K562 (cell line): ENCODE results near the gene SELENOF. TPM values are rescaled to one million over a fixed set of nuclear protein-coding genes. Genes with fewer than 3 reads are reported as not detected.
A peak's percentile ranks its signal among the peaks of the same experiment; 100 is the strongest.

ENCODE experiments used
- ATAC-seq: fragments of 200-7000 bp; cut with Tn5 transposase; 3 replicates; pipeline ENCODE4 v1.9.1; 2020; ENCODE audit warnings: moderate library complexity
- BruUV-seq: library from RNA; stranded (reverse); fragments of 400-500 nt; replicated peaks from 2 replicates; lab custom pipeline; 2021; lab: Mats Ljungman, UMichigan
- CTCF ChIA-PET: fragments of 300-600 bp; formaldehyde crosslinking; extraction: SDS; loops from one replicate; lab custom pipeline; 2021; ENCODE audit warnings: low intra/inter-chr PET ratio; lab: Yijun Ruan, JAX
- POLR2A ChIA-PET: fragments of 300-600, 350-650 bp; sonication (Branson Sonifier 250); formaldehyde crosslinking; extraction: SDS; loops from one replicate; lab custom pipeline; 2021; ENCODE audit warnings: antibody characterized with exemption, inconsistent platforms; lab: Yijun Ruan, JAX
- DNase-seq, 4 experiments: peaks; one replicate each; pipeline versions ENCODE4 v3.0.0 to v3.0.0-alpha.2; 2011 to 2018; ENCODE audit warnings: low spot score in 3 of 4, mixed read lengths in 3 of 4; ENCODE audit errors: extremely low read depth in 1 of 4
- FAIRE-seq: peaks from 2 replicates; lab custom pipeline; 2011; peaks lifted over from hg19 to GRCh38; lab: Jason Lieb, UNC
- H2AFZ ChIP-seq: 2 replicates; pipeline ENCODE4 v1.6.0; 2011; ENCODE audit warnings: low read depth, low read length, control low read depth, inconsistent platforms
- H3K27ac ChIP-seq: fragments of 200-600 bp; 3 replicates; pipeline ENCODE4 v1.8.0; 2011; ENCODE audit warnings: low read depth, mild to moderate bottlenecking, control low read depth, inconsistent platforms, low read length, moderate library complexity, mixed read lengths; ENCODE audit errors: extremely low read depth
- H3K27me3 ChIP-seq, 2 experiments: fragments of 300-600 bp in 1 of 2; 2 replicates in 1 of 2; 3 replicates in 1 of 2; pipeline versions ENCODE4 v1.6.0 to v1.8.0; 2011; ENCODE audit warnings: inconsistent platforms in 2 of 2, low read length in 2 of 2, mild to moderate bottlenecking in 1 of 2, mixed read lengths in 1 of 2, moderate library complexity in 1 of 2; ENCODE audit not compliant: control insufficient read depth in 2 of 2, insufficient read depth in 2 of 2
- H3K36me3 ChIP-seq: fragments of 300-600 bp; 3 replicates; pipeline ENCODE4 v1.8.0; 2011; ENCODE audit warnings: mild to moderate bottlenecking, low read length, inconsistent platforms; ENCODE audit not compliant: control insufficient read depth, insufficient read depth
- H3K4me1 ChIP-seq, 2 experiments: fragments of 200-600 bp in 1 of 2; replicated peaks in 1 of 2; 2 replicates in 1 of 2; 3 replicates in 1 of 2; pipeline versions ENCODE4 v1.5.1 to v1.8.0; 2011; ENCODE audit warnings: inconsistent platforms in 2 of 2, low read length in 2 of 2, mild to moderate bottlenecking in 1 of 2, mixed read lengths in 1 of 2, moderate library complexity in 1 of 2; ENCODE audit not compliant: control insufficient read depth in 2 of 2, insufficient read depth in 2 of 2
- H3K4me2 ChIP-seq: 2 replicates; pipeline ENCODE4 v1.6.1; 2011; ENCODE audit warnings: low read length, control low read depth, inconsistent platforms, mixed read lengths; ENCODE audit not compliant: insufficient read depth
- H3K4me3 ChIP-seq: fragments of 200-600 bp; sonication (generic), shearing (Covaris generic); 2 replicates; pipeline ENCODE4 v1.5.1; 2016; ENCODE audit warnings: control low read depth, inconsistent platforms
- H3K79me2 ChIP-seq: fragments of 200-600 bp; 3 replicates; pipeline ENCODE4 v1.8.0; 2011; ENCODE audit warnings: low read length, inconsistent platforms; ENCODE audit not compliant: control insufficient read depth, insufficient read depth
- H3K9ac ChIP-seq, 2 experiments: 2 replicates each; pipeline versions ENCODE4 v1.6.0 to v1.6.1; 2011; ENCODE audit warnings: low read depth in 2 of 2, low read length in 2 of 2, control low read depth in 1 of 2, inconsistent platforms in 1 of 2, mild to moderate bottlenecking in 1 of 2, mixed read lengths in 1 of 2; ENCODE audit not compliant: insufficient read depth in 1 of 2
- H3K9me1 ChIP-seq: one replicate; pipeline ENCODE4 v1.6.0; 2011; ENCODE audit warnings: inconsistent platforms, mild to moderate bottlenecking, low read length, moderate library complexity; ENCODE audit not compliant: control insufficient read depth, insufficient read depth
- H3K9me3 ChIP-seq: replicated peaks from 2 replicates; pipeline ENCODE4 v1.5.1; 2011; ENCODE audit warnings: low read depth, low read length, inconsistent platforms; ENCODE audit not compliant: control insufficient read depth, insufficient read depth
- H4K20me1 ChIP-seq: replicated peaks from 2 replicates; pipeline ENCODE4 v1.6.1; 2011; ENCODE audit warnings: low read length, inconsistent platforms, mixed read lengths; ENCODE audit not compliant: control insufficient read depth, insufficient read depth
- ADNP ChIP-seq: fragments of 200-800 bp; sonication (Bioruptor generic); IDR thresholded peaks from 2 replicates; pipeline ENCODE4 v1.6.1; 2016; ENCODE audit warnings: missing genetic modification characterization, missing compliant biosample characterization
- BHLHE40 ChIP-seq: IDR thresholded peaks from 2 replicates; pipeline ENCODE4 v1.6.1; 2011; ENCODE audit warnings: low read length, improper control_type of control experiment
- C11orf30 ChIP-seq: fragments of 450-650 bp; IDR thresholded peaks from 2 replicates; pipeline ENCODE4 v1.6.1; 2016; ENCODE audit warnings: low read depth, mild to moderate bottlenecking
- CAMTA2 ChIP-seq: fragments of 250-450 bp; sonication (Bioruptor Pico); conservative IDR thresholded peaks from 2 replicates; pipeline ENCODE4 v1.5.1; 2022
- CBFA2T3 ChIP-seq: fragments of 450-650 bp; IDR thresholded peaks from 2 replicates; pipeline ENCODE4 v1.6.1; 2017
- CSDE1 ChIP-seq, 2 experiments: fragments of 450-650 bp; IDR thresholded peaks; 2 replicates each; pipeline ENCODE4 v1.6.1; 2016; ENCODE audit warnings: mild to moderate bottlenecking in 1 of 2
- DIDO1 ChIP-seq: fragments of 450-650 bp; IDR thresholded peaks from 2 replicates; pipeline ENCODE4 v1.6.1; 2016; ENCODE audit warnings: low read depth, missing biosample characterization, missing genetic modification characterization
- E2F3 ChIP-seq: fragments of 250-450 bp; sonication (Bioruptor Pico); IDR thresholded peaks from 2 replicates; pipeline ENCODE4 v1.4.0; 2020; ENCODE audit warnings: mild to moderate bottlenecking
- FOXJ2 ChIP-seq: fragments of 200-800 bp; sonication (Bioruptor generic); IDR thresholded peaks from 2 replicates; pipeline ENCODE4 v1.6.1; 2016; ENCODE audit warnings: missing genetic modification characterization, missing compliant biosample characterization
- FOXK1 ChIP-seq: sonication (generic); formaldehyde crosslinking; IDR thresholded peaks from 2 replicates; pipeline ENCODE4 v1.8.0; 2022; ENCODE audit warnings: missing genetic modification reagents, mild to moderate bottlenecking, borderline replicate concordance
- LARP7 ChIP-seq: fragments of 450-650 bp; IDR thresholded peaks from 2 replicates; pipeline ENCODE4 v1.6.1; 2016
- MAFK ChIP-seq: IDR thresholded peaks from 2 replicates; pipeline ENCODE4 v1.6.1; 2011; ENCODE audit warnings: low read length, improper control_type of control experiment
- MBD2 ChIP-seq: sonication (generic); IDR thresholded peaks from 2 replicates; pipeline ENCODE4 v1.6.1; 2016; ENCODE audit warnings: low read depth, borderline replicate concordance
- MEF2A ChIP-seq: IDR thresholded peaks from 2 replicates; pipeline ENCODE4 v1.6.1; 2011; ENCODE audit warnings: low read depth, mild to moderate bottlenecking, low read length, moderate library complexity; ENCODE audit not compliant: control insufficient read depth
- NFATC3 ChIP-seq: fragments of 450-650 bp; IDR thresholded peaks from 2 replicates; pipeline ENCODE4 v1.6.1; 2017; ENCODE audit warnings: mild to moderate bottlenecking
- XRCC5 ChIP-seq: fragments of 200-400 bp; formaldehyde crosslinking; IDR thresholded peaks from 2 replicates; pipeline ENCODE4 v1.6.1; 2017; ENCODE audit warnings: low read depth, mild to moderate bottlenecking, low read length
- ZC3H11A ChIP-seq: IDR thresholded peaks from 2 replicates; pipeline ENCODE4 v1.6.1; 2012; ENCODE audit warnings: low read depth, low read length, improper control_type of control experiment
- ZFX ChIP-seq: sonication (generic); formaldehyde crosslinking; IDR thresholded peaks from 2 replicates; pipeline ENCODE4 v1.8.0; 2022; ENCODE audit warnings: mild to moderate bottlenecking, missing genetic modification reagents, moderate library complexity
- ZNF146 ChIP-seq: IDR thresholded peaks from one replicate; pipeline ENCODE4 v1.6.1; 2018; ENCODE audit warnings: missing compliant biosample characterization; ENCODE audit not compliant: unreplicated experiment
- ZNF778 ChIP-seq: fragments of 450-650 bp; formaldehyde crosslinking; IDR thresholded peaks from 2 replicates; pipeline ENCODE4 v1.4.0; 2020; ENCODE audit warnings: mild to moderate bottlenecking, moderate library complexity
- WGBS: fragments of 100-300 bp; shearing (Covaris generic); methylation state at CpG from one replicate; pipeline ENCODE4 v1.1.6; 2016; ENCODE audit warnings: low coverage, mixed read lengths; ENCODE audit not compliant: insufficient coverage; ENCODE audit errors: missing lambda C conversion rate; 5-methylcytosine and 5-hydroxymethylcytosine counted together
- in situ Hi-C: fragments of 300-500 bp; cut with MboI; formaldehyde crosslinking; loops from 4 replicates; pipeline ENCODE4 v1.15.0; 2018; ENCODE audit warnings: inconsistent platforms, mixed read lengths
- intact Hi-C: fragments of 100-400 bp; cut with micrococcal nuclease; formaldehyde crosslinking; loops from 2 replicates; pipeline ENCODE4 v1.14.2; 2022
- polyA plus RNA-seq, 8 experiments: library from polyadenylated mRNA; depleted of rRNA in 4 of 8; stranded (reverse) in 5 of 8; unstranded in 3 of 8; fragments of >200 nt; fragmentation: Nextera tagmentation in 2 of 8; fragmentation: Illumina TruSeq in 1 of 8; extraction: Ambion mirVana in 2 of 8; extraction: Trizol in 1 of 8; gene quantifications; 2 replicates each; pipeline versions ENCODE4 v1.2.1 to v1.2.3, GENCODE V29; 2011 to 2014; ENCODE audit warnings: inconsistent platforms in 1 of 8, missing spikeins in 1 of 8
- total RNA-seq, 7 experiments: library from RNA; depleted of rRNA in 6 of 7; stranded (reverse); fragments of >200 nt in 6 of 7; fragmentation: Illumina TruSeq in 2 of 7; extraction: Trizol in 2 of 7; gene quantifications; 2 replicates each; pipeline versions ENCODE4 v1.2.1 to v1.2.3, GENCODE V29; 2011 to 2021; ENCODE audit warnings: low replicate concordance in 1 of 7
- TF ChIP-seq, protein P1 (sequence below), 3 experiments: fragments of 200-800 bp in 1 of 3; fragments of 250-450 bp in 1 of 3; fragments of 450-650 bp in 1 of 3; sonication (Bioruptor Pico) in 1 of 3; sonication (Bioruptor generic) in 1 of 3; formaldehyde crosslinking in 1 of 3; IDR thresholded peaks; 2 replicates each; pipeline versions ENCODE4 v1.6.1 to v1.8.0; 2016 to 2022; ENCODE audit warnings: mild to moderate bottlenecking in 2 of 3, missing genetic modification characterization in 2 of 3, missing compliant biosample characterization in 1 of 3, moderate library complexity in 1 of 3
- TF ChIP-seq, protein P2 (sequence below): fragments of 450-650 bp; IDR thresholded peaks from 2 replicates; pipeline ENCODE4 v1.6.1; 2018; ENCODE audit warnings: mild to moderate bottlenecking, low read depth; ENCODE audit not compliant: partially characterized antibody

The SELENOF gene
- total and polyA plus RNA-seq, 9 of the 15 experiments (the other 6 are each of a cell fraction or from before 2014, with no cell fraction given): 115 to 394 (median 215) TPM

- CTCF ChIA-PET: no interaction called here
- FAIRE-seq (no peak), DNase-seq (no peak), ATAC-seq (no peak)
- no peak overlapping the region for H3K4me2 ChIP-seq
- H4K20me1 ChIP-seq: no peaks in the 10 kb centered on the region; the same call in 1 of the 2 replicates
- H3K27me3 ChIP-seq: no peaks in the 10 kb centered on the region
- no TSS peak for BruUV-seq
- no peak overlapping the region for H3K27ac ChIP-seq
- no peaks in the 10 kb centered on the region; a peak in 2 of 5 replicates for H3K4me1 ChIP-seq
- H3K4me3 ChIP-seq: no peak overlapping the region
- no peaks in the 10 kb centered on the region for H3K9me1 ChIP-seq
- POLR2A ChIA-PET: interaction anchor here (5.2 kb wide), 1 partner anchor 8 kb away, joined by 34 read pairs; the partner anchor contains the start of genes HS2ST1 and SELENOF
- H3K79me2 ChIP-seq: peaks cover 97% of the 10 kb centered on the region
- 80% methylated on average over 1 of the region's 1 CpG for WGBS
- H3K9me3 ChIP-seq: peaks cover 2% of the 10 kb centered on the region
- intact Hi-C loops (no loop called here), in situ Hi-C loops (no loop called here)
- no peak overlapping the region for H3K9ac ChIP-seq
- no peak overlapping the region for H2AFZ ChIP-seq
- peaks cover 85% of the 10 kb centered on the region for H3K36me3 ChIP-seq
- TF ChIP-seq ZNF778: no peak
- no peak for TF ChIP-seq NFATC3
- TF ChIP-seq ZNF146: no peak
- no peak for TF ChIP-seq XRCC5
- TF ChIP-seq ADNP (tag): no peak
- TF ChIP-seq MBD2: no peak
- TF ChIP-seq ZC3H11A: no peak
- TF ChIP-seq MEF2A: no peak
- TF ChIP-seq MAFK: peak; percentile 24; the same call in 1 of the 2 replicates
- no peak for TF ChIP-seq FOXK1 (CRISPR knock-in tag)
- TF ChIP-seq, protein P1, sequence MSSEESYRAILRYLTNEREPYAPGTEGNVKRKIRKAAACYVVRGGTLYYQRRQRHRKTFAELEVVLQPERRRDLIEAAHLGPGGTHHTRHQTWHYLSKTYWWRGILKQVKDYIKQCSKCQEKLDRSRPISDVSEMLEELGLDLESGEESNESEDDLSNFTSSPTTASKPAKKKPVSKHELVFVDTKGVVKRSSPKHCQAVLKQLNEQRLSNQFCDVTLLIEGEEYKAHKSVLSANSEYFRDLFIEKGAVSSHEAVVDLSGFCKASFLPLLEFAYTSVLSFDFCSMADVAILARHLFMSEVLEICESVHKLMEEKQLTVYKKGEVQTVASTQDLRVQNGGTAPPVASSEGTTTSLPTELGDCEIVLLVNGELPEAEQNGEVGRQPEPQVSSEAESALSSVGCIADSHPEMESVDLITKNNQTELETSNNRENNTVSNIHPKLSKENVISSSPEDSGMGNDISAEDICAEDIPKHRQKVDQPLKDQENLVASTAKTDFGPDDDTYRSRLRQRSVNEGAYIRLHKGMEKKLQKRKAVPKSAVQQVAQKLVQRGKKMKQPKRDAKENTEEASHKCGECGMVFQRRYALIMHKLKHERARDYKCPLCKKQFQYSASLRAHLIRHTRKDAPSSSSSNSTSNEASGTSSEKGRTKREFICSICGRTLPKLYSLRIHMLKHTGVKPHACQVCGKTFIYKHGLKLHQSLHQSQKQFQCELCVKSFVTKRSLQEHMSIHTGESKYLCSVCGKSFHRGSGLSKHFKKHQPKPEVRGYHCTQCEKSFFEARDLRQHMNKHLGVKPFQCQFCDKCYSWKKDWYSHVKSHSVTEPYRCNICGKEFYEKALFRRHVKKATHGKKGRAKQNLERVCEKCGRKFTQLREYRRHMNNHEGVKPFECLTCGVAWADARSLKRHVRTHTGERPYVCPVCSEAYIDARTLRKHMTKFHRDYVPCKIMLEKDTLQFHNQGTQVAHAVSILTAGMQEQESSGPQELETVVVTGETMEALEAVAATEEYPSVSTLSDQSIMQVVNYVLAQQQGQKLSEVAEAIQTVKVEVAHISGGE (CRISPR knock-in tag; IDR thresholded peaks at IDR 0.05): no peak
- no peak for TF ChIP-seq BHLHE40
- peak; percentile 62 for TF ChIP-seq C11orf30
- no peak for TF ChIP-seq FOXJ2
- no peak for TF ChIP-seq ZFX
- TF ChIP-seq CBFA2T3: no peak
- no peak for TF ChIP-seq LARP7
- TF ChIP-seq CAMTA2 (CRISPR knock-in tag): no peak
- TF ChIP-seq, protein P2, sequence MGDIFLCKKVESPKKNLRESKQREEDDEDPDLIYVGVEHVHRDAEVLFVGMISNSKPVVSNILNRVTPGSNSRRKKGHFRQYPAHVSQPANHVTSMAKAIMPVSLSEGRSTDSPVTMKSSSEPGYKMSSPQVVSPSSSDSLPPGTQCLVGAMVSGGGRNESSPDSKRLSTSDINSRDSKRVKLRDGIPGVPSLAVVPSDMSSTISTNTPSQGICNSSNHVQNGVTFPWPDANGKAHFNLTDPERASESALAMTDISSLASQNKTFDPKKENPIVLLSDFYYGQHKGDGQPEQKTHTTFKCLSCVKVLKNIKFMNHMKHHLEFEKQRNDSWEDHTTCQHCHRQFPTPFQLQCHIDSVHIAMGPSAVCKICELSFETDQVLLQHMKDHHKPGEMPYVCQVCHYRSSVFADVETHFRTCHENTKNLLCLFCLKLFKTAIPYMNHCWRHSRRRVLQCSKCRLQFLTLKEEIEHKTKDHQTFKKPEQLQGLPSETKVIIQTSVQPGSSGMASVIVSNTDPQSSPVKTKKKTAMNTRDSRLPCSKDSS: no peak
- no peak for TF ChIP-seq DIDO1 (tag)
- TF ChIP-seq E2F3 (CRISPR knock-in tag): no peak
- TF ChIP-seq CSDE1 (IDR thresholded peaks at IDR 0.05): no peak
Measured at GRCh38 chr1:86905875-86906274, 8.1 kb downstream of the SELENOF start.
